GM10847 (cell line): ENCODE data around the gene GCSAM.

ENCODE experiments used
- POLR2A ChIP-seq: IDR thresholded peaks from 2 replicates; pipeline ENCODE4 v1.6.1; 2011; ENCODE audit not compliant: insufficient read length; ENCODE audit errors: extremely low read depth

Gene GCSAM

DNA sequence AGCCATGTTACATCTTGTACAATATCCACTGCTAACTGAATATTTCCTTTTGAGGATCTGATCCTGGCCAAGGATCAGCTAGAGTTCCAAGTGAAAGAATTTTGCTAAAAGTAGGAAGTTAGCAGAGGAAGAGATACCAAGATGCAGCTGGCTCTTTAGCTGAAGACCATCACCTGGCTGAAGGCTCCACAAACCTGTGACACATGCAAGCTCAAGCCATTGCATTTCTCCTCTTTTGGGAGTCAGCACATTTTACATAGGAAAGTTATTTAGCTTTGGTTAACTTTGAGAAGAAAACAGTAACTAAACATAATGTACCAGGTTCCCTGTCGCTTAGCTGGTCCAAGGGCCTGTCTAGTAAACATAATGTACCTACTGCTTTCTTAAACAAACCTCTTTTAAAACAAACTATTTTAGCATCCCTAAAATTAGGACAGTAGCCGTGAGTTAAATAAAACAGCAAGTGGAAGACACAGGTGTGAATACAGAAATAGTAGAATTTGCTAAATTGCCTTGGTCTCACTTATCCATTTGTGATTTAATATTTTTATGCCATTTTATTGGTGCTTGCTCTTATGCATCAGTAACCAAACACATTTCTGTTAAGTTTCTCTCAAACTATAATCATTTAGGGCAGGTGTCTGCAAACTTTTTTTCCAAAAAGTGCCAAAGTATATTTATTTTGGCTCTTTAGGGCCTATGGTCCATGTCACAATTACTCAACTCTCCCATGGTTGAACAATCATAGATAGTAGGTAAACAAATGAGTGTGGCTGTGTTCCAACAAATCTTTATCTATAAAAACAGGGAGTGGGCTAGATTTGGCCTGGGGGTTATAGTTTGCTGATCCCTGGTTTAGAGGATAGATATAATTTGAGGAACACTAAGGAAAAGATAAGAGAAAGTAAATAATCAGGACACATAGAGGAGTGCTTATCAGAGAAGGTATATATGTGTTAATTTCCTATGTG lies 11.2 kb downstream of the GCSAM start:
- no peak for TF ChIP-seq POLR2A

DNA sequence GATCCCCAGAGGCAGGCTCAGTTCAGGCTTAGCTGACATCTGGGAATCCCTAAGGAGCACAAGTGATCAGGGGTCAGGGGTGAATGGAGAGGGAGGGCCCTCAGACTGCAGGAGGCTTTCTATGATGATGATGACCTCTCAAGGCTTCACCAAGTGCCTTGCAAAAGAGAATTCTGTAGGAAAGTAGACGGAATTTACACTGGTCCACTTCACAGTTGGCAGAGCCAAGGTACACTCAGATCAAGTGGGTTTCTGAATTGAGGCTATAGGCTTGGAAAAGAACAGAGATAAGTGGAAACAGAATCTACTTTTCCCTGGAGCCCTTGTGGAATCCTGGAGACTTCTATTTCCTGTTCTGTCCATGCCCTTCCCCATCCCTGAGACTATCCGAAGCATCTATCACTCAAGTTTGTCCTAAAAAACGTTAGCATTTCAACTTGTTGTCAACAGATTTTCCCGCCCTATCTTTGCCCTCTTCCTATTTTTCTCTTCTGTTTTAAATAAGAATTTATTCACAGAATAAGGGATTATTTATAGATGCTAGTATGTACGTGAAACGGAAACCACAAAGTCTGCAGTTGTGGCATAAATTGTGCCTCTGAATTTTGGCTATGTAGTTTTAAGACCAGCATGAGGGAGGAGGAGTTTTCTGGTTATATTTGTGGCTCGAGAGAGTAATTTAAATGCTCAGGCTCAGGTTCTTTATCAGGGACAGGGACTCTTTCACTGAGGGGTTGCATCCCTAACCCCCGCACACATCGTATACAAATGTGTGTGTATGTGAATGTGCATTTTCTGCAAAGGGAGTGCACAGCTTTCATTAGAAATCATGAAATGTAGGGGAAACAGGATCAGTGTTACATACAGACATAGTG lies 12.8 kb downstream of the GCSAM start:
- TF ChIP-seq POLR2A, result no peak

DNA sequence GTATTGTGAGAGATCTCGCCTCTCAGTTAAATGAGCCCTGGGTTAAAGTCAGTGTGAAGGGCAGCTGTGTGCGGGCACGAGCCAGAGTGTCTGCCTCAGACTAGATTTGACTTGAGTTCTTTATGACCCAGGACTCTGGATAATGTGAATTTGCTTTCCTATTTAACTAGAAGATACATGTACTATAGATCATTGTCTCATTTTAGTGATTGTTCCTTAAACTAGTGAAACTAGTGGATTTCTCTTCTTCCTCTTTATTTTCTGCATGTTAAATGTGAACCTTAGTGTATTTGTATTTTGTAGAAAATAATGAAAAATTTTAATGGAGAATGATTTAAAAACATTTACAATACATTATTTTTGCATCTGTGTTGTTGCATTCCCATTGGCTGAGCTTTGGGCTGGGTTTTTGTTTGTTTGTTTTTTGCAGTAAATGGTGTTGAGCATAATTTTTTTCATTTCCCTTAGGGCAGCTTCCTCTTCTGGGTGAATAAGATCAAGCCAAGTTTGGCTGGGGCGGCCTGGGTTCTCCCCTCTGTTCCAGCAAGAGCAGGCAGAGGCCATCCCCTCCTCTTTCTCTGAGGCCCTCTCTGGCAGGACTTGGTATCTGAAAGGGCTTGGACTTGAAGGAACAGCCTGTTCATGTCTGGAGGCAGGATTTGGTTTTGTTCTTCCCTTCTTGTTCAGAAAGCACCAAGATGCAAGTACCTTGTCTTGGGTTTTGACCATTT lies 15.0 kb downstream of the GCSAM start:
- TF ChIP-seq POLR2A, result no peak

DNA sequence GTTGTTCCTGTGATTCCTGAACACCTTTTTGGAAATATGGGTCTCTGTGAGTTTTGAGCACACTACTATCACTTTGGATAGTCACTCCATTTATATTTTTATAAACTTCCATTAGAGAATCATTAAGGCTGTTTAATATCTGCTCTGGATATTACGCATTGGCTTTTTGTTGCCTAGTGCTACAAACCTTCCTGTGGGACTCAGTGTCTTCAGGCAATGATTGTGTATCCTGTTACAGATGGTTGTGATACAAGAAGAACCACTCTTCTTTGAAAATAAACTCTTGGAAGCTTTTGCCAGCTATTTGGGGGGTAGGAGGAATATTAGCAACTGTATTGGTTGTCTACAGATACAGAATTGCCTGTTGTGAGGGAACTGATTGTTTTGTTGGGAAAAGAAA lies 15.6 kb downstream of the GCSAM start:
- TF ChIP-seq POLR2A, result no peak

DNA sequence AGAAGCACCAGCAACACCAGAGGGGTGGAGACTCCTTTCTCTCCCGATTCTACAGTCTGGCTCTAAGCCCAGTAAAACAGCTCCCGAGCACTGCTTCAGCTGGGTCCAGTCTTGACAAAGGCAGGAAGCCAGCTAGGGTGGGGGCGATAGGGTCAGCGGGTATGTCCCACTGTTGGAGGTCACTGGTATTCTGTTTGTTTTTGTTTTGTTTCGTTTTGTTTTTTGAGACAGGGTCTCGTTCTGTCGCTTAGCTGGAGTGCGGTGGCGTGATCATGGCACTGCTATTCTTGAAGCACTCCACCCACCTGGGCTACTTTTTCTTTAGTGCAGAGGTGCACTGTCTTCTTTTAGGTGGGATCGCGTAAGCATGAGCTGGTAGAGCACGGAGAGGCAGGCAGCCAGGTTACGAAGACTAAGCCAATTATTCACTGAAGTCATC lies 16.3 kb downstream of the GCSAM start:
- TF ChIP-seq POLR2A, result no peak

DNA sequence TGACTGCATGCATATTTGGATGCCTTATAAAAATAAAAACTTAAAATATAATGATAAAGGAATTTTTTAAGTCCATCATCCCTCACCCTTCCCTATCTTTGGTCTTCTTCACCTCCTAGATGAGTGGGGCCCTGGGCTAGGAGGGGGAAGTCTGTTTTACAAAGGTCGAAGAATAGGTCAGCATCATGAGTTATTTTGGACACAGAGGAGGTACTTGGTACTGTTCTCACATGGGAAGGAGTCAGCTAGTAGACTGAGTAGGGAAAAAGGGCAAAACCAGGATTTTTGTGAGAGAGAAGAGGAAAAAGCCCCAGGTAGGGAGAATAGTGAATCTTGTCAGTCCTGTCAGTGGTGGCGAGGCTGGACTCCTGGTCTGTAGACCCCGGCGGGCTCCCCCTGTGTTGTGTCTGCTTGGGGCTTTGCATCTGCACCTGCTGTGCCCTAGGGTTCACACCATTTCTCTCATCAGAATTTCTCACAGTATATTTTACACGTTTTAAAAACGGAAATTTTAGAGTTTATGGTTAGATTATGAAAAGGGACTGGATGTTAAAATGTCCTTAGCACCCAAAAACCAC lies 17.2 kb downstream of the GCSAM start:
- no peak for TF ChIP-seq POLR2A

DNA sequence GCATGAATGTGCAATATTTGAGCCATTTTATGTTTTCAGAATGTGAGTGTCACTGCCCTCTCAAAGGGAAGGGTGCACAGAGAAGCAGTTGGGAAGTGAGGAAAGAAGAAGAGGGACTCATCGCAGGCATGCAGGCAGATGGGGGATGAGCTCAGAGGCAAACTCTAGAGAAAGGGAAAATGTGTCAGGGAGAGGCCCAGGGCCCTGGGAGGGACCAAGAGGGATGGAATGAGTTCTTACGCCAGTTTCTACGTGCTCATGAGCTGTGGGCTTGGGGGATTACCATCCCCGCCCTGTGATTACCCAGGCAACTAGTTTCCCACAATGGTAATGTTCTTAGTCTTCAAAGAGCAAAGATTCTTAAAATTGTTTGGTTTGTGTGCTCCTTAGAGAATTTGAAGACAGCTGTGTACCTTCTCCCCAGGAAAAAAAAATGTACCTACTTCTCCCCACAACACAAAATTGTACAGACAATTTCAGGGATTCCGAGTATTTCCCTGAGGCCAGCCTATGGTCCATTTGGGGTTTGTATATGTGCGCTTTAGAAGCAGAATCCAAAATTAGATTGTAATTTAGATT lies 17.8 kb downstream of the GCSAM start:
- TF ChIP-seq POLR2A, result no peak

DNA sequence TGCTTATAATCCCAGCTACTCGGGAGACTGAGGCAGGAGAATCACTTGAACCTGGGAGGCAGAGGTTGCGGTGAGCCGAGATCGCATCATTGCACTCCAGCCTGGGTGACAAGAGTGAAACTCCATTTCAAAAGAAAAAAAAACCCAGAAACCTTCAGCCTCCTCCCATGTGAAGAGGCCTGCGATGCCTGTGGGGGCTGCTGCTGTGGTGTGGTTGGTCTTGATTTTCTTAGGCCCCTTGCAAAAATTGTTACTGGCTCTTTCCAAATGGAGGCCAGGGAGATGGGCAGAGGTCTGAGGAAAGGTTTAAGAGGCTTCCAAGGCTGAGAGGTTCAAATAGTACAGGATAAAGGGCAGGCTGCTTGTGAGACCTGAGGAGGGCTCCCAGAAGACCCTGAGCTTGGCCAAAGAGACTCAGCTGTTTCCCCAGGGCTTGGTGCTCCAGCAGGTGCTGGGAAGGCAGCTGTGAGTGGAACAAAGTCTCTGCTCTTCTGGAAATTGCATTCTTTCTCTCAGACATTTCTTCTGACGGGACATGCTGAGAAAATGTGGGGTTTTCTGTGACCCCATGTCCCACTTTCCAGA lies 18.4 kb downstream of the GCSAM start:
- TF ChIP-seq POLR2A, result no peak

DNA sequence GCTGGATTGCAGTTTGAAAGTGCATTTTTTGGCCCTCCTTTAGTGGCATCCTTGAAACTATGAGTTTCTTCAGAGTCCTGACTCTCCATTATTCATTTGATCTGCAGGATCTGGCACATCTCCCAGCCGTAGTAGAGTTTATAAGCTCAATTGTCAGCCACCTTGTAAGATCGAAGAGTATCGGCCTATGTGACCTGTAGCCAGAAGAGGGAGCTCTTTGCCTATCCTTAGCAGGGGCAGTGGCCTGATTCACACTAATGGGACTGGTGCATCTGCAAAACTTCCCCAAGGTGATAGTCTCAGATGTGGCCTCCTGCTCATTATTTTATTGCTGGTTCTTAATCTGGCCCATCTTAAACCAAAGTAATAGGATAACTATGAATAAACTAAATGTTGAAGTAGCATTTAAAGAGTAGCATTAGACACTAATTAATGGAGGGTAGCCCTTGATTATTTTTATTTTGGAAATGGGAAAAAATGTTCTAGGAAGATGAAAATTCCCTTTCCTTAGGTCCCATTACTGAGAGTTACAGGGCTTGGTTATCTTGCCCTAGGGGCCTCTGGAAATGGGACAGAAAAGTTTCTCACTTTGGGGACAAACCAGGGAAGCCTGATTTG lies 21.2 kb downstream of the GCSAM start:
- no peak for TF ChIP-seq POLR2A

DNA sequence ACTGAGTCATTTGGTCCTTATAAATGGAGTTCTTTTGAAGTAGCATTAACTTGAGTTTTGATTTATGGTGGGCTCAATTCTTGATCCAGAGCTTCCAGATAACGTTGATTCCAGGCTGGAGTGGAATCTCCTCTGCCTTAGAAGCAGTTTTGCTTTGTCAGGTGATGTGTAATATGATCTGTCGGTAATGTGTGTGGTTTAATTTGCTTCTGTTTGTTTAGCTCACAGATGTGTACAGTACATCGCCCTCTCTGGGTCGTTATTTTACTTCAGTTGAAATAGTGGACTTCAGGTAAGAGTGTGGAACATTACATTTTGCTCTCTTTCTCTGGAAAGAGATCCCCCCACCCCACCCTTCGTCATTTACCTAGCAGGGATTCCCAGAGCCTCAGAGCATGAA lies 23.7 kb downstream of the GCSAM start:
- no peak for TF ChIP-seq POLR2A

DNA sequence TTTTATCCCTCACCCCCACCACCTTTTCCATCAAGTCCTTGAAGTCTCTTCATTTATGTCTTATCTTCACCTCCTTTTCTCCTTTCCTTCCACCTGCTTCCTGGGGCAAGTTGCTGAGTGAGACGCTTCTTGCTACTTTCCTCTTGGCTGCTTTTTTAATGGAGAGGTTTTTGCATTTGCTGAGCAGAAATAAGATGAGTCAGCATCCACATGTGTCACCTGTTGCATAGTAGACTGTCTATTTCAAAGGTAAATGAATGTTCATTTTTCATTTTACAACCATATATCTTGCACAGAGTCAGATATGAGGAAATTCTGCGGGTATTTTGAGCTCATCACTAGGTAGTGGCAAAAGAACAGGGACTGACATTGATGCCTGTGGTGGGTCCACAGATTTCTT lies 28.3 kb downstream of the GCSAM start:
- TF ChIP-seq POLR2A, result no peak

DNA sequence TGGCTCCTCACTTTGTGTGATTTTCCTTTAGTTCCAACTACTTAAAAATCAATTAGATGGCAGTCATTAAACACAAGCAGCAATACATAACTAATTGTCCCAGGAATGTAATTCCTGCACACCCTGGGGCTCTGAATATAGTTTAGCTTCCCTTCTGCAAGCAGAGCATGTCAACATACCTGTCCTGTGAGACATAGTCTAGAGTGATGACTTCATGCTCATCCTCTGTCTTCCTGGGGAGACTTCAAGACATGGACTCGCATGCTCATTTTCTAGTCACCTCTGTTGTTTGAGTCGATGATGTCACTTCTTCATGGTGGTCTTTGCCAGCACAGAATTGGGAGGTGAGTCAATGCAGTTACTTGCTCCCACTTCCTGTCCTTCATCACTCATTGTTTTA lies 31.1 kb downstream of the GCSAM start:
- no peak for TF ChIP-seq POLR2A

DNA sequence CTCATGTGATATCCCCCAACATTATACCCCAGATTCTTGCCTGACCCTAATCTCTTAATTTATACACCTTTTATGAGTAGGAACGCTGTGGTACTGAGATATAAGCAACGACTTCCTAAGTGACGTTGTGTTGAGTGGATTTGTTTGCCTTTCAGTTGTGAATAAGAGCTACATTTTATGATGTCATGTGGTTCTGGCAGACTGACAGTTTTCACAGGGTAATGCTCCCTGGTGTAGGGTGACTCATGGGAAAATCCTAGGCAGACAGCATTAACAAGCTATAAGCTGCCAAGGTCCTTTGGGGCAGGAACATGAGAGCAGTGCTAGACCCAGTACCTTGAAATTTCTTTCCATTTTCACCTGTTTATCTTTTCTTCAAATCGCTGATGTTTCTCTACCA lies 35.7 kb downstream of the GCSAM start:
- TF ChIP-seq POLR2A, result no peak

DNA sequence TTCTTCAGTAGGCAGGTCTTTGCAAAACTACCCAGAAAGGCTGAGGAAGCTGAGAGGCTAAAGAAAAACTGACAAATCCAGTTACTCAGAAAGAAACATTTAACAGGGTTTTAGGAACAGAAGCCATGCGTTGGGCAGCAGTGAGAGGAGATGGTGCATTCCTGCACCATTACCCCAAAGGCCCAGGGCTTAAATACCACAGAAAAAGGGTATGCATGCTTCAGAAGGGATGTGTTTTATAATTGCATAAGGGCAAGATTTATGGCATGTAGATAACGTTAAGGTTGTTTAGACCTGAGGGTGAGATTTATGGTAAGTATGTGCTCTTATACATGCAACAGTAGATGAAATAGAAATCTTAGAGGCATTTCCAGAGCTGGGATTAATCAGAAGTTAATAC lies 36.9 kb downstream of the GCSAM start:
- no peak for TF ChIP-seq POLR2A
